NOMO-1 (cell line): ENCODE results near the gene ABCG5.

Source experiments
- DNase-seq, 2 experiments: peaks; one replicate each; lab custom pipeline; 2025; ENCODE audit not compliant: unreplicated experiment in 2 of 2; lab: John Stamatoyannopoulos, UW

ABCG5 gene

DNA sequence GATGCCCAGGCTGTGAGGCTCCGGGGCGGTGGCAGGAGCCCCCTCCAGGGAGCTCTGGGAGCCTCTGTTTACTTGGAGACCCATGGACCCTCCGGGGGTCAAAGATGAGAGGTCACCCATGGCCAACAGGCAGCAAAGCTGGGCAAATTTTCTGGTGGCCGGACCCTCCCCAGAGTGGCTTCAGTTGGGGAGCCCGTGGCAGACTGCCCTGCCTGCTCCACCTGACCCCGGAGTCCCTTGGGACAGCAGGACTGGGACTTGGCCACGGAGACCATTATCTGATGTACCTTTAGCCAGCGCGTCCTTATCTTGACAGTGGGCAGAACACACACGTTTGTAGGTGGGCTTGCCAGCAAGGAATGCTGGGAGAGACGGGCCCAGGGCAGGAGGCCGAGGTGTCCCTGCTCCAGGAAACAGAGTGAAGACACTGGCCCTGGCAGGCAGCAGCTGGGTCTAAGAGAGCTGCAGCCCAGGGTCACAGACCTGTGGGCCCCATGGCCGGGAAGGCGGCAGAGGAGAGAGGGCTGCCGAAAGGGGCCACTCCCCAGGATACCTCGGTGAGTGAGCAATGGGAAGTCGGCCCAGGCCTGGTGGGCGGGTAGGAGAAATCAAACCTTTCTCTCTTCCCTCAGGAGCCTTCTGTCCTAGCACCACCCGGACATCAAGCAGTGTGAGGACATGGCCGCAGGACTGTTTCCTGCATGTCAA, at the start of gene ABCG5, which contains the start of gene ABCG8:
Gene ABCG5 (minus strand): TSS at position 280 of the 708 bp plus-strand sequence. CDS start 160 bp downstream, at position 120.
Gene ABCG8 (plus strand): TSS at position 412 of the 708 bp plus-strand sequence. CDS start 83 bp downstream, at position 495.
- DNase-seq: no peak

DNA sequence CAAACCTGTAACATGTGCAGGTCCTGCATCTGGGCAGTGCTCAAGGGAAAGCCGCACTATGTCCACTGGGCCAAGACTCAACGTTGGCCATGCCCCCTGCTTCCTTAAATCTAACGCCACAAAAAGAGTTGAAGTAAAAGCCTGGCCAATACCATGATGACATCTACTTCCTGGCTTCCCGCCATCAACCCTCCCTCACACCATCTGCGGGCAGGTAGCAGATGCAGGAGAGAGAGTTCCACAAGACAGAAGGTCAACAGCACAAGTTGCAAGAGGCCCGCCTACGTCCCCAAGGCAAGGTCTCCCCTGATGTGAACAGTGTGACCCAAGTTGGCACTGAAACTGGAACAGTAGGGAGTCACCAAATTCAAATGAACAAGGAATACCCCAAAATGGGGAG, 48.5 kb upstream of the ABCG5 start:
- DNase-seq: no peak

DNA sequence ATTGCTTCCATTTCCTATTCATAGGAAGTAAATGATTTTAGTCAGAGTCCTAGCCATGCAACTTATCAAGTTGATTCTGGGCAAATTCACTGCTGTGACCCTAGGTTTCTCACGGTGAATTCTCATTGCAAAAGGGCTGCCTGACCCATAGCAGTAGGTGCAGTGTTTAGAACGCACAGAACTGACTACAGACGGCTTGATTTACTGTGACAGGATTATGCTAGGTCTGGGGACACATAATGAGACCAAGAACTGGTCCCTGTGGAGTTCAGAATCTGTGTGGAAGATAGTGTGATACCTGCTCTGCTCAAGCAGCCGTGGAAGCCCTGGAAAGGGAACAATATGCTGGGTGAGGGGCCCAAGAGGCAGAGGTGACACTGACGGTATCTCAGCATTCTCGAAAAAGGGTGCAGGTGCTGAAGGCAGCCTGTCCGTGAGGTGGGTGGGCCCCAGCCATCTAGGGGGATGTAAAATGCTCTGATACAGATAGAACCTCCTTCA, 46.5 kb upstream of the ABCG5 start:
- DNase-seq: no peak

GRCh38 chr2:43884689-43885088, 46.0 kb upstream of the ABCG5 start:
- DNase-seq: no peak

DNA sequence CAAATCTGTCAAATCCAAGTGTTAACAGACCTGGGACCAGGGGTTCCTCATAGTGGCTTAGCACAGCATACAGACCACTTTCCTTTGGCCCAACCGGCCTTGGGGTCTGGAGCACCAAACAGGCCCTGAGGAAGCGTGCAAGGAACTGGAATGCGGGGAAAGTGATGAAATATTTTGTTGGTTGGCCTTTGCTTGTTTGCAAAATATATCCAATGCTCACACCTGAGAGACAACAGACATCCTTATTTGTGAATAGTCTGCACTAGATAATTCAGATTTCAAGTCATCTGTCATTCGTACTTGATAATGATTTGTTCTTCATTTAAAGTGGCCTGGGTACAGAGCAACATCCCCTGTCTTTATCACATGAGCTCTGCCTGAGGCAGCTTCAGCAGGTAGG, 43.7 kb upstream of the ABCG5 start:
- no peak for DNase-seq

DNA sequence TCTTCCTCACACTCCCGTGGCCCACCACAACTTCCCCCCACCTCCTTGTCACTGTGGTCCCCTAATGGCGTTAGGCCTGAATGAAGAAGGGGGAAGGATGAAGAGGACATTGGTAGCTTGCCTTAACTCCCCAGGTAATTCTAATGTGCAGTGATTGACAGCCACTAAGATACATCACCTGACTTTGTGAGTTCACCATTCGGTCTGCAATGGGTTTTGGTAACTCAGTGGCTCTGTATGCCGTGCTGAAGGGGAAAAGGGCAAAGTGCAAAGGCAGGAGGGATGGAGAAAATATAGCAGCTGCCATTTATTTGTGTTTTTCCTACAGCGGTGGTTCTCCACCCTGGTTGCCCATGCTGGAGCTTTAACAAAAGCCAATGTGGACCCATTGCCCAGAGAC, 42.3 kb upstream of the ABCG5 start:
- no peak for DNase-seq

DNA sequence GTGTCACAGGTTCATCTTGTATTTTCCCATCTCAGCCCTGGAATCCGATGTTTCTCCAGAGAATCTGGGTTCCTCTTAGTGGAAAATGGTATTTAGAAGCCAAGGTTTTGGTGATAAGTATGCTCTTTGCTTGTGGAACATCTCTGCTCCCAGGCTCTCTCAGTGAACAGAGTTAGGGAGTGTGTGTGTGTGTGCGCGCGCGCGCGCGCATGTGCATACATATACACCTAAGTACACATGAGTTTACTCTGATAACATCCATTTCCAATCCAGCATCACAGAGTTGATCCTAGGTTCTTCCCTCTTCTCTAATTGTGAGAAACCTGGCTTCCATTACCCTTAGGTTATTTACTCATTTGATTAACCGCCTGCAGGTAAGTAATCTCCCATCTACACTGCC, 41.8 kb upstream of the ABCG5 start:
- no peak for DNase-seq

- DNase-seq: no peak
Measured at GRCh38 chr2:43879261-43879660, 40.6 kb upstream of the ABCG5 start.

GRCh38 chr2:43877782-43878464, 39.3 kb upstream of the ABCG5 start:
- DNase-seq: peak; percentile 3 to 55

DNA sequence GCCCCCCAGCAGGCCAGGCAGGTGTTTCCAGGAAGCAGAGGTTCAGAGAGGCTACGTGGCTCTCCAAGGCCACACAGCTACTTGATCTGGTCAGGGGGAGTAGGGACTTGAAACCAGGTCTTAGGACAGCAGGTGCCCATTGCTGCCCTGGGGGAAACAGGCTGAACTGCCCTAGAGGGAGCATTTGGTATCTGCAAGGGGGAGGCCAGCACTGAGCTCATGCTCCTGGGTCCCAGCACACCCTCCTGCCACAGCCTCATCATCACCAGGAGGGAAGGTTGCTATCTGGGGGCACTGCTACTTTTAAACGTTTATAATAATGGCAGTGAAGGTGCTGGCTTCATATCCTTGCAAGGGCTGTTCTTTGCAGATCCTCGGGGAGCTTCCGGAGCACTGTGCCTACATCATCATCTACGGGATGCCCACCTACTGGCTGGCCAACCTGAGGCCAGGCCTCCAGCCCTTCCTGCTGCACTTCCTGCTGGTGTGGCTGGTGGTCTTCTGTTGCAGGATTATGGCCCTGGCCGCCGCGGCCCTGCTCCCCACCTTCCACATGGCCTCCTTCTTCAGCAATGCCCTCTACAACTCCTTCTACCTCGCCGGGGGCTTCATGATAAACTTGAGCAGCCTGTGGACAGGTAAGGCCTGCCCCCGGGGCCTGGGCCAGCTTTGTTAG, 36.3 kb upstream of the ABCG5 start:
- no peak for DNase-seq

DNA sequence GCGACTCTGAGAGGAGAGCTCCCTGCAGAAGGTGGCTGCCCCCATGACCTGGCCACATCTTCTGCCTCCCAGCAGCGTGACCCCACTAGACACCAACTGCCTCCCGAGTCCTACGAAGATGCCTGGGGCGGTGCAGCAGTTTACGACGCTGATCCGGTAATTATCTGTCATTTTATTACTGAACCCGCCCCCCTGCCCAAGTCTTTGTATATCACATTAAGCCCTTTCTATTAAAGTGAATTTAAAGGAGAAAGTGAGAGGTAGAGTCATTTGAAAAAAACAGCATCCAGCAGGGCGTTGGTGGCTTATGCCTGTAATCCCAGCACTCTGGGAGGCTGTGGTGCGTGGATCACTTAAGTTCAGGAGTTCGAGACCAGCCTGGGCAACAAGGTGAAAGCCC, 33.5 kb upstream of the ABCG5 start:
- no peak for DNase-seq

- DNase-seq: no peak
Measured at GRCh38 chr2:43855292-43855691, 16.7 kb upstream of the ABCG5 start.

DNA sequence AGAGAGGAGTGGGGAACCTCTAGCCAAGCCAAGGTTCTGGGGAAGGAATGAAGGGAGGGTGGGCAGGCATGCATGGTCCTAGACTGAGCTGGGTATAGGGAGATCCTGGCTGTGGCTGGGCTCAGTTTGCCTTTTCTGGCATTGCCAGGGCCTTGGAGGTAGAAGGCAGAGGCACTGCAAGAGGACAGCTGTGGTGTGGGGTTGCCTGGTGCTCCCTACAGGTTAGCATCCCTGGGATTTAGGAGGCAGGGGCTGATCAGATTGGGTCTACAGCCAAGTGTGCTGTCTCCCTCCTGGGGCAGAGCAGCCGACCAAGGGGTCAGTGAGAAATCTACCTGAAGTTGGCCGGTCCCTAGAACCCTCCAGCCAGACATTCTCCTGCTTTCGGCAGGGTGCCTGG, 16.0 kb upstream of the ABCG5 start:
- no peak for DNase-seq

DNA sequence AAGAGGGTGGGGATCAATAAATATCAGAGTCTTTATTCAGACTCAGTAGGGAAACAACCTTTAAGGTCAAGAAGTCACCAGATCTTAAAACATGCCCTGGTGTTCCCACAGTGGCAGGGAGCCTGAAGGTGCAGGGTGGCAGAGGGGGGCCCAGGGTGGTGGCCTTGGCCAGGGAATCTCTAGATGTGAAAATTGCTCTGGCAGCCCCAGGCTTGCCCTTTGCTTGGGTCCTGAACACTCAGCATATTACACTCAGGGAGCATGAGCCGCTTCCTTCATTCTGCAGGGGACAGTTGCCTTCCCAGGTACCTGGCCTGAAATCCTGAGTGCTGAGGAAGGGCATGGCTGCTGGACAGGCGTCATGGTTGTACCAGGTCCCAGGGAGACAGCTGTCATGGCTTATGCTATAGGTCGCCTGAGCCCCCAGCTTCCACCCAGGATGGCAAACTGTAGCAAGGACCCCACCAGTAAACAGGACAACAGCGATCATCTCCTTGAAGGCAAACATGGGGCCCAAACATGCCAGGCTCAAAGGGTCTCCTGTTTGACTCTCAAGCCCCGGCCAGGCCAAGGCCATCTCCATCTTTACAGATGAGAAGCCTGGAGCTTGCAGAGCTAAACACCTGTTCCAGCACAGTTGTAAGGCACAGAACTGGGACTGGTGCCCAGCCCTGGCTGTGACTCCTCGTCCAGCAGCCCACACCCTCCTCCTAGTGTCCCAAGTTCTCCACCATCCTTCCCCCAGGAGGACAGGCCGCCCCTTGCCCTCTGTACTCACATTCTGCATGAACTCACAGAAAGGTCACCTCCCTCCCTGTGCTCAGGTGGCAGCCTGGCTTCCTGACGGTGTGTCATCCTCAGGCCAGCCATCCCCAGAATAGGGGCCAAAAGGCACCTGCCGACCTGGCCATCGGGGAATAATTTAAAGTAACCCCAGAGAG, 14.8 kb upstream of the ABCG5 start:
- DNase-seq: no peak

- DNase-seq: no peak
Measured at GRCh38 chr2:43852196-43852730, 13.6 kb upstream of the ABCG5 start.

DNA sequence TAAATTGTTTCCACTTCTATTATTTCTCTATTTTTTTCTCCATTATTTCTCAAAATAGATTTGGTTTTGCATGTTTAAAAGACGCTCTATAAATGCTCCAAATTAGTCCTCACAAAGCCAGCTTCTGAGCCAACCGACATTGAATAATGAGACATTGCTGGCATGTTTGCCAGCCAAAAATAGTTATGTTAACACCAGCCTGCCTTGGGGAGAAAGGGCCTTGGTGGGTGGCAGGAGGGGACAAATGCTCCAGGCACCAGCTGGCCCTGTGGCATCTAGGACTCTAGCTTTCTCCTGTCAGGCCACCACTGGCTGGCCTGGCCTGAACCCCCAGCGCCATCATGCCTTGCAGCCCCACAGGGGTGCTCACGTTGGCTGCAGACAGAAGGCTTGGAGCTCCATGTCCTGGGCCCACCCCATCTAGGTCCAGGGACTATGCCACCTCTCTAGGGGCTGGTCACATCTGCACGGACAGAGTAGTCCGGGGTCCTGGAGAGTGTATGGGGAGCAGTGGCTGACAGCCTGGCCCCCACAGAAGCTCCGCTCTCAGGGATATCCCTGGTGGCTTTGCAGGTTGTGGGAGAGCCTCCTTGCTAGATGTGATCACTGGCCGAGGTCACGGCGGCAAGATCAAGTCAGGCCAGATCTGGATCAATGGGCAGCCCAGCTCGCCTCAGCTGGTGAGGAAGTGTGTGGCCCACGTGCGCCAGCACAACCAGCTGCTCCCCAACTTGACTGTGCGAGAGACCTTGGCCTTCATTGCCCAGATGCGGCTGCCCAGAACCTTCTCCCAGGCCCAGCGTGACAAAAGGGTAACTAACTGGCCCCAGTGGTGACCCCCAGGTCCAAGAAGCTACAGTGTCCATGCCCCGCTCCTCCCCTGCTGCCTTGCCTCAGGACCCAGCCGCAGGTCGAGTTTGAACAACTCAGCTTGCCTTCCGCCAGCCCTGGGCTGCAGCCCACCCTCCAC, 12.7 kb upstream of the ABCG5 start:
- no peak for DNase-seq

DNA sequence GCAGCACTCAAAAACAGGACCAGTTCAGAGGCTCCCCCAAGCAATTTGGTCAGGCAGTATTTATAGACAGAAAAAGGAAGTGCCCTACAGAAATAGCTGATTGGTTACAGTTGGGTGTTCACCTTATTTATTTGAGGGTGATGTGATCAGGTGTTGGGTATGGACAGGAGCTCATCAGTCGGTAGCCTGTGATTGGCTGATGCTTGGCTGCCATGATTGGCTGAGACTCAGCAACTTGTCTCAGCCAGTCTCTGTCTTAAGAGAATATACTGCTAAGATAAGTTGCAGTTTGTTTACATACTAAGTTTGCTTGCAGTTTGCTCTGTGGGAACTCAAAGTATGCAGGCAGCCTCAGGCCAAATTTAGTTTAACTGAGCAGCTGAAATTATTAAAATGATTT, 9.6 kb upstream of the ABCG5 start:
- peak in 1 of 2 experiments; percentile 1 for DNase-seq

DNA sequence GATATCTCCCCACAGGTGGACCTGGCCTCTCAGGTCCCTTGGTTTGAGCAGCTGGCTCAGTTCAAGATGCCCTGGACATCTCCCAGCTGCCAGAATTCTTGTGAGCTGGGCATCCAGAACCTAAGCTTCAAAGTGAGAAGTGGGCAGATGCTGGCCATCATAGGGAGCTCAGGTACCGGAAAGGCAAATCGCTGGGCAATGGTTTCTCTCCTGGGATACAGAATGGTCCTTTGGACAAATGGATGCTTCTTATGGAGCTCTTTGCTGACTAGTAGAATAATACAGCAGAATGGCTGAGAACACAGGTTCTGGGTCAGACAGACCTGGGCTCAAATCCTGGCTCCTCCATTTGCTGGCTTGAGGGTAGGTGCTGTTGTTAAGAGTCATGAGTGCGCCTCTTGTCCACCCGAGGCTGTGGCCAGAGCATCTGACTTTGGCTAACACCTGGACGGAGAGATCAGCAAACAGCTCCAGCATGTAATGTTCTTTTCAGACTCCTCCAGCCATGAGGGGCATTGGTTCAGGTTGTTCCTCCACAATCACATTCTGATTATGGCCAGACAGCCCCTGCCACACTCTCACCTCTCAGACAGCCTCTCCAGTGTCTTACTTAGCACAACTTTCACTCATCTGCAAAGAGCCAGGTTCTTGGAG, 7.6 kb upstream of the ABCG5 start:
- no peak for DNase-seq

DNA sequence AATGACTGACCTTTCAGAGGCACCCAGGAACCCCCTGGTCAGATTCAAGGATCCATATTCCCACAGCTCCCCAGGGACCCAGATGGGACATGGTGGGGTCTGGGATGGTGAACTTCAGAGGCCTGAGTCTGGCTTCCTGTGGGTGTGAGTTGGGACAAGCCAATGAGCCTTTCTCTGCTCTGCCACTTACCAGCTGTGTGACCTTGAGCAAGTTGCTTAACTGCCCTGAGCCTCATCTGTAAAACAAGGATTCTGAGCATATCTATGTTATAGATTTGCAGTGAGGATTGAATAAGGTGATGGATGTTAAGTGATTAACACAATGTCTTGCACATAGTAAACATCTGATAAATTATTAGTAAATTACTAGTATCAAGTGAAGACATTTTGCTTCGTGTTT, 6.5 kb upstream of the ABCG5 start:
- DNase-seq: no peak
